HG03571 (cell line): Measurements from ENCODE around the gene GRAMD2A.
"Not testable (repeated sequence)": the region's sequence is repeated elsewhere in the genome, so short reads cannot be mapped to it uniquely, and the experiment has no call there.

Source experiments
- ATAC-seq: cut with Tn5 transposase; IDR thresholded peaks from one replicate; pipeline ENCODE4 v1.9.1; 2021; ENCODE audit not compliant: unreplicated experiment

GRAMD2A gene

GRCh38 chr15:72189250-72189902 lies 8.2 kb downstream of the GRAMD2A start:
- ATAC-seq, result no peak

- ATAC-seq, result no peak
These were observed 13.3 kb downstream of the GRAMD2A start for GRCh38 chr15:72184165-72184811.

GRCh38 chr15:72183781-72184164 lies 13.8 kb downstream of the GRAMD2A start:
- ATAC-seq, result no peak

- no peak for ATAC-seq
These were observed 14.9 kb downstream of the GRAMD2A start for GRCh38 chr15:72182673-72183072.

- ATAC-seq, result no peak
These were observed 15.3 kb downstream of the GRAMD2A start for GRCh38 chr15:72182244-72182643.

- no peak for ATAC-seq
These were observed 16.7 kb downstream of the GRAMD2A start for GRCh38 chr15:72180761-72181324.

- no peak for ATAC-seq
These were observed 17.5 kb downstream of the GRAMD2A start for GRCh38 chr15:72179950-72180581.

- ATAC-seq, result no peak
These were observed 18.5 kb downstream of the GRAMD2A start for GRCh38 chr15:72178976-72179585.

GRCh38 chr15:72176743-72177142 lies 20.8 kb downstream of the GRAMD2A start:
- ATAC-seq, result no peak

- ATAC-seq, result no peak
These were observed 21.4 kb downstream of the GRAMD2A start for GRCh38 chr15:72176159-72176558.

- no peak for ATAC-seq
These were observed 22.2 kb downstream of the GRAMD2A start for GRCh38 chr15:72175186-72176044.

- no peak for ATAC-seq
These were observed 22.9 kb downstream of the GRAMD2A start for GRCh38 chr15:72174551-72175165.

- no peak for ATAC-seq
These were observed 23.6 kb downstream of the GRAMD2A start for GRCh38 chr15:72173864-72174550.

- ATAC-seq, result no peak
These were observed 24.2 kb downstream of the GRAMD2A start for GRCh38 chr15:72173401-72173800.

GRCh38 chr15:72172796-72173195 lies 24.8 kb downstream of the GRAMD2A start:
- ATAC-seq, result no peak

GRCh38 chr15:72171978-72172377 lies 25.6 kb downstream of the GRAMD2A start:
- not testable (repeated sequence) for ATAC-seq

GRCh38 chr15:72170691-72171090 lies 26.9 kb downstream of the GRAMD2A start:
- ATAC-seq, result no peak

- no peak for ATAC-seq
These were observed 27.5 kb downstream of the GRAMD2A start for GRCh38 chr15:72169921-72170611.
